HG03135 (cell line): Measurements from ENCODE around the gene OR56B1.

Experiments
- ATAC-seq: cut with Tn5 transposase; IDR thresholded peaks from one replicate; pipeline ENCODE4 v1.9.1; 2021; ENCODE audit warnings: mild to moderate bottlenecking, moderate library complexity; ENCODE audit not compliant: unreplicated experiment

OR56B1 gene

DNA sequence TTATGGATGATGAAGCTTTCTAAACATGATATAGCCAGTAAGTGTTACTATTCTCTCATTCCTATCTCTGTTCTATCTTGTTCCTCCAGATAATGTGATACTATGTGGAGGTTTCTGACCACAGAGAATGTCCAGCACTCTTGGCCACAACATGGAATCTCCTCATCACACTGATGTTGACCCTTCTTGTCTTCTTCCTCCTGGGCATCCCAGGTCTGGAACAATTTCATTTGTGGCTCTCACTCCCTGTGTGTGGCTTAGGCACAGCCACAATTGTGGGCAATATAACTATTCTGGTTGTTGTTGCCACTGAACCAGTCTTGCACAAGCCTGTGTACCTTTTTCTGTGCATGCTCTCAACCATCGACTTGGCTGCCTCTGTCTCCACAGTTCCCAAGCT is 9.9 kb upstream of the OR56B1 start:
- ATAC-seq = no peak

GRCh38 chr11:5727691-5728090 is 8.6 kb upstream of the OR56B1 start:
- no peak for ATAC-seq

- ATAC-seq = no peak
Observed at GRCh38 chr11:5737091-5737490, 843 bp downstream of the OR56B1 start.

DNA sequence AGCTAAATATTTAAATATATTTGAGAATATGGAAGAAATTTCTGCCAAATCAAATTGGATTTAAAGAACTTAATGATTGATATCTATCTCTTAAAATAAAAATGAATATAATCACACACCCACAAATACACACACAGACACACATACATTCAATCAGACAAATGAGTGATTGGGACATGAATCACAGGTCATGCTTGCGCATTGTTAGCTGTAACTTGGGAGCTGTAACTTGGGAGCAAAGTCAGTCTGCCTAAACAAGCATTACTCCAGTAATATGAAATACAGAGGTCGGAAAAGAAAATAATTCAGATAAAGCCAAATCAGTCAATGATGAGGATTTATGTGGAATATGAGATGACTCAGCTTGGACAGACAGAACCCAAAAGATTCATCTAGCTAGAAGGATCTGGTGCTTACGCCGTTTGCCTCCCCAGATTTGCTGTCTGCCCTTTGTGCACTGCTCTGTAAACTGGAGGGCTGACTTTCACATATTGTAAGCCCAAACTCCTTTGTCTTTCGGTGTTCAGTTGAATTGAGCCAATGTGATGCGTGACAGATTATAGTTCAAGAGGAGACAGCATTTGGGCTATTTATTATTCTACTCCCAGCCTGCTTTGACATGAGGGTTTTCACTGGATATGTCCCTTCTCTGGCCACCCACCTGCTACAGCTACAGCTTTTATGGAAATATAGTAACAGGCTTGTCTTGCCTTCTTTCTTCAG is 1.6 kb downstream of the OR56B1 start:
- ATAC-seq = no peak

GRCh38 chr11:5738431-5738830 is 2.2 kb downstream of the OR56B1 start:
- no peak for ATAC-seq

- ATAC-seq = no peak
Observed at GRCh38 chr11:5746614-5747013, 10.4 kb downstream of the OR56B1 start.

- no peak for ATAC-seq
Observed at GRCh38 chr11:5749836-5750235, 13.6 kb downstream of the OR56B1 start.

DNA sequence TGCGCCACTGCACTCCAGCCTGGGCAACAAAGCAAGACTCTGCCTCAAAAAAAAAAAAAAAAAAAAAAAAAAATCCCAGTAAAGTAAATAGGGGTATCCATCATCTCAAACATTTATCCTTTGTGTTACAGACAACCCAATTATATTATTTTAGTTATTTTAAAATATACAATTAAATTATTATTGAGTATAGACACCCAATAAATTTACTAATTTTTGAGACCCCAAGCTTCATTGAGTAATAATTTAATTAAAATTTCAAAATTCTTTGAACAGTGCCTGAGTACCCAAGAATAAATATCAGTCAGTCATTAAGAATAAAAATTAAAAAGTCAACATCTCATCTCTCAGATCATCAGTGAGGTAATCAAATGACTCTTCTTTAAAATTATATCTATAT is 17.7 kb downstream of the OR56B1 start, which contains the start of gene OR52N4:
Gene OR52N4, plus strand, starts transcription at position 301 of the 400 bp plus-strand sequence. CDS start 498 bp downstream, outside the sequence.
- no peak for ATAC-seq

DNA sequence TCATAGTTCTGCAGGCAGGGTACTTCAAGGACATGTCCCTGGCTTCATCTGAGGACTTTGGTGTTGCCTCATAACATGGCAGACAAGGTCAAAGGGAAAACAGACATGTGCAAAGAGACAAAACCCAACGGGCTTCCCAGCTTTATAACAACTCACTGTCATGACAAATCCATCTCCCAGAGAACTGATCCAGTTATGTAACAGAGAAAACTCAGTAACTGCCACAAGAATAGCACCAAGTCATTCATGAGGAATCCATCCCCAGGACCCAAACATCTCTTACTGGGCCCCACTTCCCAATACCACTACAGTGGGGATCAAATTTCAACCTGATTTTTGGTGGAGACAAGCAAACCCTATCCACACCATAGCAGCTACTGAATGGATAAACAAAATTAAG is 30.8 kb downstream of the OR56B1 start:
- ATAC-seq = no peak

DNA sequence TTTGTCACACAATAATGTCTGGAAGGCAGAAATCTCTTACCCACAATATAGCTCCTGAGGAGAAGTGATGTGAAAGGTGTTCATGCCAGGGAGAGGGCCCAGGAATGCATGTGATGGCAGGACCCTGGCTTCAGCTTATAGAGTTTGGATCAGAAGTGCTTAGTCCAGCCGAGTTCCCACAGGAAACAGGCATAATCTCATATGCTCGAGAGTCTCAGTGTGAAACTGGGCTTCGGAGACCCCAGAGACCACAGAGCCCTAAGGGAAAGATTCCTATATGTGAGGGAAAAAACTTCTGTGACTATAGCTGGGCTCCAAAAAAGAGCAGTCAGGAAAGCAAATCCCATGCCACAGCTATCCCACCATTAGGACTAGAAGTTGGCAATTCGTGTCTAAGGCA is 47.0 kb downstream of the OR56B1 start, which contains the start of gene OR52N5:
Gene OR52N5, minus strand, starts transcription at position 101 of the 400 bp plus-strand sequence. CDS start 4,721 bp downstream, outside the sequence.
- ATAC-seq = no peak
